Esophagus mucosa (tissue), 1 donor: Measurements from ENCODE around the gene PTS. TPM values are rescaled to one million over a fixed set of nuclear protein-coding genes. Genes with fewer than 3 reads are reported as not detected.

Source experiments
- ATAC-seq: fragments of 200-7000 bp; cut with Tn5 transposase; one replicate; pipeline ENCODE4 v1.9.1; 2020
- total RNA-seq: library from RNA; stranded (reverse); gene quantifications from one replicate; pipeline ENCODE4 v1.2.4, GENCODE V29; 2023
- donor health status: DM: yes; HTN: yes; CAD: no.

The PTS gene
- total RNA-seq, 1 donor from 2014 or later, result 32.5 TPM

DNA sequence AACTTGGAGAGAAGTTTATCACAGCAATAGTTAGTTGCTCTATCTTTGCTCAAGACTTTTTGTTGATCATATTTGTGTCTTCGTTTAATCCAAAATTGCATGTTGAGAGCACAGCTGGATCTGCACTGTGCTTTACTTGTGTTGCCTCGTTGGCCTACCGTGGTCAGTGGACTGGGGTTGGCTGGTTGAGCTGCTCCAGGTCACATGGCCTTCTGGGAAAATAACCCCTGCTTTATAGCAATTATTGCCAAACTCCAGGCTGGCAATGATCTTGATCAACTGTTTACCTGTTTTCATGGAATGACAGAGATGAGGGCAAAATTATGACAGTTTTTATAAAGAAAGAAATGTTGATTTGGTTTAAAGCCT, 40.2 kb downstream of the PTS start:
- no peak for ATAC-seq

GRCh38 chr11:112267188-112267591, 41.0 kb downstream of the PTS start:
- ATAC-seq, result no peak

DNA sequence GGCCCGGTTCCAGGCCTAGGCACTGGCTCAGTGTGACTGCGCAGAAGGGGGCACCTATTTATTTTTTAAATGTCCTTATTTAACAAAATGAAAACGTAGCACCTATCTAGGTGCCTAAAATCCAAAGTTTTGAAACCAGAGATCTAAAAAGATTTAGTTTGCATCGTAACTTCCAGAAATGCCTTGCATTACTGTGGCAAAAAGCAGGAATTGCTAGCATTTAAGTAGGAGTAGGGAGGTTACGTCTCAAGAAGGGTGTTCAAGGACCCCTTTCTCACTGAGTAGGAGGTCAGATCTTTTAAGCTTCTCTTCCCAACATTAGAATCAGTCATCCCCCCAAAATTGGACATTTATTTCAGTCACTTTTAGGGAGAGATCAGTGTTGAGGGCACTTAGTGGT, 42.2 kb downstream of the PTS start:
- no peak for ATAC-seq

DNA sequence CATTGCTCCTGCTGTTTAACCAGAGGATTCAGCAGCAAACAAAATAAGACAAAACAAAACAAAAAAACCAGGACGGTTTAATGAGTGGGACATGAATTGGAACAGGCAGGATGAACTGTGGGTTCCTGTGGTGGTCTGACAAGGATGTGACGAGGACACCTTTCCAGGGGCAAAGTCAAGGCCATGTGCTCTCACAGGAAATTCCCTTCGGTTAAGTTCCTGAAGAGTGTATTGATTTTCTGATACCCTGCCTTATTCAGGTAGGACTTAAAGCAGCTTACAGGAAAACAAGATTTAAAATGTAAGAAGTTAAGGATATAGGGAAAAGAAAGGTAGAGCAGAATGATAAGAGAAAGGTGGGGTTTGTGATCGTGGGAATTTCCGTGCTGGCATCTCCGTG, 42.9 kb downstream of the PTS start:
- no peak for ATAC-seq

- ATAC-seq, result no peak
These were observed 44.4 kb downstream of the PTS start for GRCh38 chr11:112270551-112271180.

- no peak for ATAC-seq
These were observed 45.0 kb downstream of the PTS start for GRCh38 chr11:112271242-112271641.

DNA sequence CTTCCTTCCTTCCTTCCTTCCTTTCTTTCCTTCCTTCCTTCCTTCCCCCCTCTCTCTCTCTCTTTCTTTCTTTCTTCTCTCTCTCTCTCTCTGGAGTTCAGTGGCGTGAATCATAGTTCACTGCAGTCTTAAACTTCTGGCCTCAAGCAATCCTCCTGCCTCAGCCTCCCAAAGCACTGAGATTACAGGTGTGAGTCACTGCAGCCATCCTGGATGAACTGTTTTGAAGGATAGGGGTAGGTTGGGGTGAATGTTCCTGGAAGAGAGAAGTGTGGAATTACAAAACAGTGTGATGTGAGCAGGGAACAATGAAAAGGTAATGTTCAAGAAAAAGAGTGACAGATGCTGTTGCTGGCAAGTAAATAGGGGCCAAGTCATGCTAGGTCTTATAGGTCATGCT, 46.8 kb downstream of the PTS start:
- no peak for ATAC-seq

DNA sequence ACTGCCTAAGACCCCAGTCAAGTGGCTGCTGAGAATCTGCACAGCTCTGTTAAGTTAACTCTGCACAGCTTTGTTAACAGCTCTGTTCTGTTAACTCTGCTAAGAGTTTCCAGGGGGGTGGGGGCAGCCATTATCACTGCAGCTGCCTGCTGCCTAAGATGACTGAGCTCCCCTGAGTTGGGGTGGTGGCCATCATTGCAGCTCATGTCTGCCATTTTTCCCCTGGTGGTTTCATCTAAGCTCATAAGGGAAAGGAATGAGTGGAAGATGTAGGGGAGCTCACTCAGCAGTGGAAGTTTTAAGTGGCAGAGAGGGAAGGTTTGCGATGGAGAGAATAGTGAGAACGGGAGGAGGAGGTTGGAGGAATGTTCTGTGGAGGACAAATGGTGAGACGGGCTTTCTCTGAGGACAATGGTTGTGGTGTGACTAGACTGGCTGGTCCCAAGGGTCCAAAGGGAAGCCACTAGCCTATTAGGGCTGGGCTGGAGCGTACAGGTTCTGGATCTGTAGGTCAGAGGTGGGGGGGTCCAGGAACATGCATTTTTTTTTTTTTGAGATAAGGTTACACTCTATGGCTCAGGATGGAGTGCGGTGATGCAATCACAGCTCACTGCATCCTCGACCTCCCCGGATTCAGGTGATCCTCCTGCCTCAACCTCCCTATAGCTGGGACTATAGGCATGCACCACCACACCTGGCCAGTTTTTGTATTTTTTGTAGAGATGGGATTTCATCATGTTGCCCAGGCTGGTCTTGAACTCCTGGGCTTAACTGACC, 48.0 kb downstream of the PTS start:
- no peak for ATAC-seq

DNA sequence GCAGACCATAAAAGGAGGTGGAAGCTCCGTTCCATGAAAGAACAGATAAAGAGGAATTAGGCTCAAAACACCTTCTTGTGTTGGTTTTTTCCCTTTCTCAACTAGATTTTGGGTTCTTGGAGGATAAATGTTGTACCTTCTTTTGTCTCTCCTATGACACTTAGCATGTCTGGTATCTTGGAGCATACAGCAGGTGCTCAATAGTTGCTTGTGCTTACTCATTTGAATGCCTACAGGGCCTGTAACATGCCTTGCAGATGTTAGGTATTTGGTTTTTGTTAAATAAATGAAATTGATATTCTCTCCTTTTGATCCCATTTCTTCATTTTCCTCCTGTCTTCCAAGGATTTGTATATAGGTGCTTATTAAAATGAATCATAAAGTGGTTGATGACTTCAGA, 50.8 kb downstream of the PTS start:
- ATAC-seq, result no peak

- ATAC-seq, result no peak
These were observed 51.7 kb downstream of the PTS start for GRCh38 chr11:112277941-112278340.

GRCh38 chr11:112278803-112279202, 52.6 kb downstream of the PTS start:
- no peak for ATAC-seq

DNA sequence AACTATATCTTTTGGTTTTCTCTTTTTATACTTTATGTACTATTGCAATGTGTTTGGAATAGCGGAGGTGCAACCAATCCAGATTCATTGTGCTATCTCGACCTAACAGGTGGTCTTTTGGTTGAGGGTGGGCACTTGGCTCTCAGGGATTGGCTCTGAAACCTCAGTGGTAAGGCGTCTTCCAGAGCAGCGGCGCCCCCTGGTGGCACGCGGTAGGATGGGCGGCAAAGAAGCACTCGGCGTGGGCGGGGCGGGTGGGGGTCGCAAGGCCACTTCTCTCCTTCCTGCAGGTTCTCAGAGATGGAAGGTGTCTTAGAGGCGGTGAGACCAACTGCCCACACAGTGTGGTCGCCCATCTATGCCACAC, 53.7 kb downstream of the PTS start:
- ATAC-seq, result peak; percentile 68

DNA sequence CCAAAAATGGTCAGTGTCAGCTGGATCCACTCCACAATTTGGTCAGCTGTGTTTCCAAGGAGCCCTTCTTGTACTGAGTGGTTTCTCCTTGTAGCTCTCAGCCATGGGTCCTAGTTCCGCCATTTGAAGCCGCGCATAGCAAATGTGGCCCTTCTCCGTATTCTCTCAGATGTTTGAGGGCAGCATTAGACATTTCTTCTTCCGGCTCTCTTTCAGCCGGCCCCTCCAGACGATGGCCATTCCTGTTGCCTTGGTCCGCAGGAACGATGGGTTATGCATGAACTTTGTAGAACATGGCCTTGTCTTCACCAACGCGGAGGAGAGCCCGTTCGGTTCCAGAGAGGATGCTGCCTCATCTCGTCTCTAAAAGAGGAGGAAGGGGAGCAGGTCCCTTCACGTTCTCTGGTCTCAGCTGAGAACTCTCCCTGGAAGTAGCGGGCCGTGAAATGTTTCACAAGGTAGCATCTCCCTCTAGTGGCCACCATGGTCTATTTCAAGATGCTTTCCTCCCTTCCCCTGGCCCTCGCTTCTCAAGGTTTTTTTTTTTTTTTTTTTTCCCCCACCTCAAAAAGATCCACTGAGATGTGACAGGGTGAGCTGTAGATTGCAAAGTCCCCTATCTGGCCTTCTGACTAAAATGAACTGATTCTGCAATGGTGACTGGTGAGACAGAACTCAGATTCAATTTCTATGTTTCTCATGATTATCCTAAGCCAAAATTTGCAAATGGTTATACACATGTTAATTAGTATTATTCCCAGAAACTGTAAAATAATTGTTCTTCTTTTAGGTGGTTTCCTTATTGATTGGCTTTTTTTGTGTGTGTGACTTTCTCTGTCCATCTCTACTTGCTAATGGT, 54.3 kb downstream of the PTS start:
- ATAC-seq, result peak; percentile 85

- ATAC-seq, result no peak
These were observed 55.5 kb downstream of the PTS start for GRCh38 chr11:112281726-112282125.

Other genes starting within 250 kb of the PTS start
- 37.1 TPM for gene DLAT, start 201.0 kb upstream of the PTS start, total RNA-seq
- 1.6 TPM for gene PIH1D2, start 152.4 kb upstream of the PTS start, total RNA-seq
- 11.8 TPM for gene NKAPD1, start 152.1 kb upstream of the PTS start, total RNA-seq
- 83.4 TPM for gene TIMM8B, start 139.7 kb upstream of the PTS start, total RNA-seq
- gene SDHD, start 139.6 kb upstream of the PTS start, total RNA-seq, result 109 TPM
- gene IL18, start 62.3 kb upstream of the PTS start, total RNA-seq, result 41.8 TPM
- 0.16 TPM for gene TEX12, start 59.1 kb upstream of the PTS start, total RNA-seq
- gene BCO2, start 50.9 kb upstream of the PTS start, total RNA-seq, result 5.7 TPM
- gene PLET1, start 34.4 kb downstream of the PTS start, total RNA-seq, result not detected